ENCODE results near the gene NQO1. TPM values are rescaled to one million over a fixed set of nuclear protein-coding genes. Genes with fewer than 3 reads are reported as not detected.

NQO1 gene
- total and polyA plus RNA-seq, 2 of the 8 experiments (the other 6 are each of a cell fraction or from before 2014, with no cell fraction given): 32.7 to 45.7 TPM

- no peak for TF ChIP-seq CHD7 (IDR thresholded peaks at IDR 0.05; ENCODE audit: insufficient replicate concordance, low read length)
- TF ChIP-seq CTBP2 (IDR thresholded peaks at IDR 0.05; ENCODE audit: borderline replicate concordance, insufficient read depth, insufficient read length, low read length): no peak
- TF ChIP-seq SIX5 (IDR thresholded peaks at IDR 0.05; ENCODE audit: low read depth, low read length): no peak
- no peak for TF ChIP-seq HDAC6 (IDR thresholded peaks at IDR 0.05; ENCODE audit: low read depth, low read length)
- TF ChIP-seq RNF2 (IDR thresholded peaks at IDR 0.05; ENCODE audit: borderline replicate concordance, low read depth, low read length, missing control alignments, poor library complexity, severe bottlenecking): no peak
These were observed 27.7 kb upstream of the NQO1 start (continued) for GRCh38 chr16:69754143-69754468.

All from H1 (cell line).